ENCODE measurements around the gene ARID1B.

The ARID1B gene

GRCh38 chr6:156910011-156910334, 132.8 kb downstream of the ARID1B start:
- H3K4me2 ChIP-seq (ENCODE audit: low read length) = no peak overlapping the region
- no peaks in the 10 kb centered on the region for H4K20me1 ChIP-seq (ENCODE audit: insufficient read depth, low read length)
- H3K79me2 ChIP-seq (ENCODE audit: insufficient read depth, low read length) = peaks cover 21% of the 10 kb centered on the region; the same call in 1 of the 2 replicates
- H3K27me3 ChIP-seq (ENCODE audit: insufficient read depth, low read length) = no peaks in the 10 kb centered on the region
- H3K9ac ChIP-seq (ENCODE audit: low read length) = no peak overlapping the region
- H3K4me1 ChIP-seq (ENCODE audit: insufficient read depth, low read length, severe bottlenecking) = peaks cover 22% of the 10 kb centered on the region
- H3K36me3 ChIP-seq (ENCODE audit: insufficient read depth, low read length) = no peaks in the 10 kb centered on the region
- H3K4me3 ChIP-seq (ENCODE audit: low read depth, low read length, poor library complexity, severe bottlenecking) = no peak overlapping the region
- no peak overlapping the region for H2AFZ ChIP-seq (ENCODE audit: low read length)
- no peaks in the 10 kb centered on the region for H3K9me2 ChIP-seq (ENCODE audit: low read depth, low read length)
- no peak for TF ChIP-seq EZH2 (IDR thresholded peaks at IDR 0.05; ENCODE audit: borderline replicate concordance, low read length)
- TF ChIP-seq, protein P1, sequence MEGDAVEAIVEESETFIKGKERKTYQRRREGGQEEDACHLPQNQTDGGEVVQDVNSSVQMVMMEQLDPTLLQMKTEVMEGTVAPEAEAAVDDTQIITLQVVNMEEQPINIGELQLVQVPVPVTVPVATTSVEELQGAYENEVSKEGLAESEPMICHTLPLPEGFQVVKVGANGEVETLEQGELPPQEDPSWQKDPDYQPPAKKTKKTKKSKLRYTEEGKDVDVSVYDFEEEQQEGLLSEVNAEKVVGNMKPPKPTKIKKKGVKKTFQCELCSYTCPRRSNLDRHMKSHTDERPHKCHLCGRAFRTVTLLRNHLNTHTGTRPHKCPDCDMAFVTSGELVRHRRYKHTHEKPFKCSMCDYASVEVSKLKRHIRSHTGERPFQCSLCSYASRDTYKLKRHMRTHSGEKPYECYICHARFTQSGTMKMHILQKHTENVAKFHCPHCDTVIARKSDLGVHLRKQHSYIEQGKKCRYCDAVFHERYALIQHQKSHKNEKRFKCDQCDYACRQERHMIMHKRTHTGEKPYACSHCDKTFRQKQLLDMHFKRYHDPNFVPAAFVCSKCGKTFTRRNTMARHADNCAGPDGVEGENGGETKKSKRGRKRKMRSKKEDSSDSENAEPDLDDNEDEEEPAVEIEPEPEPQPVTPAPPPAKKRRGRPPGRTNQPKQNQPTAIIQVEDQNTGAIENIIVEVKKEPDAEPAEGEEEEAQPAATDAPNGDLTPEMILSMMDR (IDR thresholded peaks at IDR 0.05; ENCODE audit: low read length) = no peak
- H3K9me3 ChIP-seq (ENCODE audit: low read length) = no peaks in the 10 kb centered on the region
- no peak overlapping the region for H3K27ac ChIP-seq (ENCODE audit: low read depth, low read length, poor library complexity, severe bottlenecking)
- no peaks in the 10 kb centered on the region for H3F3A ChIP-seq (ENCODE audit: insufficient read depth, low read length)

GRCh38 chr6:156910938-156911337, 133.8 kb downstream of the ARID1B start:
- Histone ChIP-seq H2AFZ (ENCODE audit: low read length) (no peak overlapping the region), H3K4me3 (ENCODE audit: low read depth, low read length, poor library complexity, severe bottlenecking) (no peak overlapping the region), H3K9me2 (ENCODE audit: low read depth, low read length) (no peaks in the 10 kb centered on the region), H3K4me1 (ENCODE audit: insufficient read depth, low read length, severe bottlenecking) (peaks cover 27% of the 10 kb centered on the region), H4K20me1 (ENCODE audit: insufficient read depth, low read length) (no peaks in the 10 kb centered on the region), H3K9ac (ENCODE audit: low read length) (no peak overlapping the region), H3K36me3 (ENCODE audit: insufficient read depth, low read length) (no peaks in the 10 kb centered on the region), H3K4me2 (ENCODE audit: low read length) (no peak overlapping the region), H3F3A (ENCODE audit: insufficient read depth, low read length) (no peaks in the 10 kb centered on the region), H3K79me2 (ENCODE audit: insufficient read depth, low read length) (peaks cover 18% of the 10 kb centered on the region; the same call in 1 of the 2 replicates), H3K9me3 (ENCODE audit: low read length) (no peaks in the 10 kb centered on the region), H3K27ac (ENCODE audit: low read depth, low read length, poor library complexity, severe bottlenecking) (no peak overlapping the region), H3K27me3 (ENCODE audit: insufficient read depth, low read length) (no peaks in the 10 kb centered on the region)
- no peak for TF ChIP-seq EZH2 (IDR thresholded peaks at IDR 0.05; ENCODE audit: borderline replicate concordance, low read length)
- TF ChIP-seq, protein P1 (IDR thresholded peaks at IDR 0.05; ENCODE audit: low read length) = no peak

- no peaks in the 10 kb centered on the region for H4K20me1 ChIP-seq (ENCODE audit: insufficient read depth, low read length)
- H3K9me3 ChIP-seq (ENCODE audit: low read length) = no peaks in the 10 kb centered on the region
- no peak overlapping the region for H3K9ac ChIP-seq (ENCODE audit: low read length)
- no peaks in the 10 kb centered on the region for H3K36me3 ChIP-seq (ENCODE audit: insufficient read depth, low read length)
- no peak overlapping the region for H3K27ac ChIP-seq (ENCODE audit: low read depth, low read length, poor library complexity, severe bottlenecking)
- no peaks in the 10 kb centered on the region for H3K27me3 ChIP-seq (ENCODE audit: insufficient read depth, low read length)
- no peaks in the 10 kb centered on the region for H3K9me2 ChIP-seq (ENCODE audit: low read depth, low read length)
- no peak overlapping the region for H3K4me3 ChIP-seq (ENCODE audit: low read depth, low read length, poor library complexity, severe bottlenecking)
- no peak overlapping the region for H3K4me2 ChIP-seq (ENCODE audit: low read length)
- 0 out of 2 replicates have a peak, but pooled peaks cover 18% of the 10 kb centered on the region for H3K79me2 ChIP-seq (ENCODE audit: insufficient read depth, low read length)
- H3F3A ChIP-seq (ENCODE audit: insufficient read depth, low read length) = no peaks in the 10 kb centered on the region
- TF ChIP-seq EZH2 (IDR thresholded peaks at IDR 0.05; ENCODE audit: borderline replicate concordance, low read length) = no peak
- TF ChIP-seq, protein P1 (IDR thresholded peaks at IDR 0.05; ENCODE audit: low read length) = no peak
- H2AFZ ChIP-seq (ENCODE audit: low read length) = no peak overlapping the region
- peaks cover 33% of the 10 kb centered on the region for H3K4me1 ChIP-seq (ENCODE audit: insufficient read depth, low read length, severe bottlenecking)
Measured at GRCh38 chr6:156911581-156911980, 134.4 kb downstream of the ARID1B start.

Measured in OCI-LY1 (cell line).